Activated T-cell treated with anti-CD3 and anti-CD28 coated beads, Interleukin-2, amount 50 U/mL, for 1 hour (primary cell): ENCODE data around the gene KDM4B.

Experiments used
- DNase-seq: peaks from one replicate; pipeline ENCODE4 v3.0.0-alpha.2; 2020

The KDM4B gene

DNA sequence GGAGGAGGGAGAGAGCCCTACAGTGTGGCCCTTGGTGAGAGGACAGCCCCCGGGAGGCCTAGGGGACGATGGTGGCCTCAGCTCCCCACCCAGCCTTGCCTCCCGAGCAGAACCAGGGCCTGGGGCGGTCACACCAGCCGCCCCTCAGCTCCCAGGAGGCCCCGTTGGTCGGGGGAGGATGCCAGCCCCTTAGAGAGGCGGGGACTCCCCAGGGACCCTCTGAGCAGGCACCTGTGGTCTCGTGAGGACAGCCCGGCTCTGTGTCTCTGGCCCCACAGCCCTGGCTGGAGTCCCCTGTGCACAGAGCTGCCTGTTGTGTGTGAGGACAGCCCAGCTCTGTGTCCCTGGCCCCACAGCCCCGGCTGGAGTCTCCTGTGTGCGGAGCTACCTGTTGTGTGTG lies 158.8 kb downstream of the KDM4B start:
- peak; percentile 19 for DNase-seq

DNA sequence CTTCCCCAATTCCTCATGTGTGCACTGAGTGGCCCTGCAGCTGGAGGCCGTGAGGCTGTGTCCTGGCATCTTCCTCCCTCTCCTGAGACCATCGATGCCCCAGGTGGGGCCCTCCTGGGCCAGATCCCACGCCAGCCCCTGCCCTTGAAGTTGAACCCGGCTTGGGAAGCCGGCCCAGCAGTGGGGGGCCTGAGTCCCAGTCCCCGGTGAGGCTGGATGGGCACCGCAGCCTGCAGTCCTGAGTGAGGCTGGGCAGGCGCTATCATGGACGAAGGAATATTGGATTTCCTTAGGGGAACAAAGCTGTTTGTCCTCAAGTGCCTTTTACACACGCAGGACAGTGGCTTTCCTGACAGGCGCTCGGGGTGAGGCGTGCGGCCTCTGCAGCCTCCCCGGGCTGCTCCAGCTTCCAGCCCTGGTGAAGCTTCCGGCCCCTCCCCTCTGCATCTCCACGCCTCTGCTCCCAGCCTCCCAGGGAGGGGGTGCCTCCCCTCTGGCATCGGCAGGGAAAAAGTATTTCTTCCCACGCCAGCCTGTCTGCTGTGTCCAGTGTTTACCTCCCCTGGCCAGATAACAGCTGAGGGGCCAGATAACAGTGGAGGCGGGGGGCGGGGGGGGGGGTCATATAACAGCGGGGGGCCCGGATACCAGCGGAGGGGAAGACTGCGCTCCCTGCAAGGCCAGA lies 159.5 kb downstream of the KDM4B start:
- DNase-seq = no peak

GRCh38 chr19:5128936-5129389 lies 160.1 kb downstream of the KDM4B start:
- DNase-seq = no peak

GRCh38 chr19:5129691-5130090 lies 160.8 kb downstream of the KDM4B start:
- no peak for DNase-seq

GRCh38 chr19:5130371-5131030 lies 161.6 kb downstream of the KDM4B start:
- peak; percentile 83 for DNase-seq

GRCh38 chr19:5131031-5131505 lies 162.2 kb downstream of the KDM4B start:
- DNase-seq = peak; percentile 52

- DNase-seq = peak; percentile 55
Observed at GRCh38 chr19:5131506-5132205, 162.7 kb downstream of the KDM4B start.

- DNase-seq = no peak
Observed at GRCh38 chr19:5132206-5132560, 163.3 kb downstream of the KDM4B start.

DNA sequence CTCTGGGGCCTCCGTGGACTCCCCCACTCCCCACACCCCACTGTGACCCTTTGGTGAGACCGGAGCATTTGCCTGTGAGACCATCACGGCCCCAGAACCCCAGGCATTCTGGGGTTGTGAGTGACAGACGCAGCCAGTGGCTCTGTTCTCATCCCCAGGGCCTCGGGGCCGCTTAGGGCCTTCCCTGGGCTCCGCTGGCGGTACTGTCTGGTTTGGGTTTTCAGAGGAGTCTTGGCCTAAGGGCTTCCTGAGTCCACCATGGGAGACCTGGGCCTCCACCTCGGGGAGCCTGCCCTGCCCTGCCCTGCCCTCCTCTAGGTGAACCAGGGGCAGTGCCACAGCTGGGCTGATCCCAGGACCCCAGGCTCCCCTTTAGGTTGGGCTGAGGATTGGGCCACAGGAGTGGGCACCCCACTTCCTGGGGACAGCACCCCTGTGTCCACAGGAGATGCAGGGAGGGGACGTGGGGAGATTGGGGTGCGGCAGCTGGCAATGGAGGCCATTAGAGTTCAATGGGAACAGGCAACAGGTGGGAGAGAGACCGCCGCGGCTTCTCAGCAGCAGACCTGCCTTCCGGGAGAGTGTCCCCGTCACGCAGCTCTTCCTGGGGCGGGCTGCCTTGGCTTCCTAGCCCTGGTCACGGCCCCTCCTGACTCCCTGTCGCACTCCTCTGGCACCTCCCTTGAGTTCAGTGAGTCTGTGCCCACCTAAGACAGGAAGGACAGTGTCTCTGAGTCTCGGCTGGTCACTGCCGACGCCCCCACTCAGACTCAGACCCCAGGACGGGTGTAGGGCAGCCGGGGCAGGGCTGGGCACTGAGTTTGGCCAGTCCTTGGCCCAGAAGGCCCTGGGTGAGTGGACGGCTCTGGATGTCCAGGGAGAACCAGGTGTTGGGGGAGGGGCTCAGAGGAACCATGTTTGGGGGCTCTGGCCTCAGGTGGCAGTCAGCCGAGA lies 164.1 kb downstream of the KDM4B start:
- peak; percentile 34 for DNase-seq

DNA sequence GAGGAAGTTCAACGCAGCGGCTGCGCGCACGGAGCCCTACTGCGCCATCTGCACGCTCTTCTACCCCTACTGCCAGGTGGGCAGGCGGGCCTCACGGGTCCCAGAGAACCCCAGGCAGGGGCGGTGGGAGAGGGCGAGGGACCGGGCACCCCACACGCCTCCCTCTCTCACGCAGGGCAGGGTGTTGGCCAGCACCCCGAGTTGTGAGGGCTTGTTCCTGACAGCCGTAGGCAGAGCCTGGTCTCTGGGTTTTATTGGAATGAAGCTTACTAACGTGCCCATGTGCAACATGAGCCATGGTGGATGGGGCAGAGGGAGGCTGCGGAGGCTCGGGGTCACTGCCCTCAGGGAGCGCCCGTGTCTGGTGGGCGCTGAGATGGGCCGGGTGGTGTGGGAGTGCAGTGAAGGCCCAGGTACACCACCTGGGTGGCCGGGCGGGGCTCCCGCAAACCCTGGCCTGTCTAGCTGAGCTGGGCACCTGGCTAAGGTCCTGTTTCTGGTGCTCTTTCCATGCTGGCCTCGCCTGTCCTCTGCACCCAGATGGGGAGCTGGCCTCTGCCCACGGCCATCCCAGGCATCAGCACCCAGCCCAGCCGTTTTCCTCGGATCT lies 165.2 kb downstream of the KDM4B start:
- no peak for DNase-seq

GRCh38 chr19:5134691-5135090 lies 165.8 kb downstream of the KDM4B start:
- DNase-seq = no peak

- DNase-seq = no peak
Observed at GRCh38 chr19:5136073-5136855, 167.4 kb downstream of the KDM4B start.

DNA sequence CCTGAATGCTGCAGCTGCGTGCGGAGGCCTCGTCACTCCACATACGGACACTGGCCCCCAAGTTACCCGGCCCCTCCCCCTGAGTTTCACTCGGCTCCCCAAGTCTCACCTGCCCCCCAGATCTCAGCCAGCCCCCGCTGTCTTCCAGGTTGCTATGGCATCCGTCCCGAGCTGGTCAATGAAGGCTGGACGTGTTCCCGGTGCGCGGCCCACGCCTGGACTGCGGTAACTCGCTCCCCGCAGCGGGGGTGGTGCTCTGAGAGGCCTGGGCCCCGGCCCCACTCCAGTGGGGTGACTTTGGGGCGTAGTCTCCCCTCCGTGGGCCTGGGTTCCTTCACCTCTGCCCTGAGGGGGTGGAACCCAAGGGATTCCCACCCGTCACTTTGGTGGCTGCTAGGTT lies 168.2 kb downstream of the KDM4B start:
- no peak for DNase-seq

DNA sequence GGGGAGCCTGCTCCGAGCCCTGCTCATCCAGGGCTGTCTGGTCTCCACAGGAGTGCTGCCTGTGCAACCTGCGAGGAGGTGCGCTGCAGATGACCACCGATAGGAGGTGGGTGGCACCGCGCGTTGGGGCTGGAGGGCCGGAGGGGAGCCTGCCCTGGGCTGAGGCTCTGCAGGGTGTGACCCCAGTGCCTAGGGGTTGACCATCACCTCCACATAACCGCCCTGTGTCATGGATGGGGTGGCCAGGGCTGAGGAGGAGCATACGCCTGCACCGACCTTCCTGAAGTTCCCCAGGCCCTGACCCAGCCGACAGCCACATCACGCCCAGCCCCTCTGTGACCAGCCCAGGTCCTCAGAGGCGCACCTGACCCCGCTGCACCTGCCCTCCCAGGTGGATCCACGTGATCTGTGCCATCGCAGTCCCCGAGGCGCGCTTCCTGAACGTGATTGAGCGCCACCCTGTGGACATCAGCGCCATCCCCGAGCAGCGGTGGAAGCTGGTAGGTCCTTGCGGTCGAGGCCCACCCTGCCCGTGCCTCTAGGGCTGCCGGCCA lies 168.7 kb downstream of the KDM4B start:
- DNase-seq = peak; percentile 39

DNA sequence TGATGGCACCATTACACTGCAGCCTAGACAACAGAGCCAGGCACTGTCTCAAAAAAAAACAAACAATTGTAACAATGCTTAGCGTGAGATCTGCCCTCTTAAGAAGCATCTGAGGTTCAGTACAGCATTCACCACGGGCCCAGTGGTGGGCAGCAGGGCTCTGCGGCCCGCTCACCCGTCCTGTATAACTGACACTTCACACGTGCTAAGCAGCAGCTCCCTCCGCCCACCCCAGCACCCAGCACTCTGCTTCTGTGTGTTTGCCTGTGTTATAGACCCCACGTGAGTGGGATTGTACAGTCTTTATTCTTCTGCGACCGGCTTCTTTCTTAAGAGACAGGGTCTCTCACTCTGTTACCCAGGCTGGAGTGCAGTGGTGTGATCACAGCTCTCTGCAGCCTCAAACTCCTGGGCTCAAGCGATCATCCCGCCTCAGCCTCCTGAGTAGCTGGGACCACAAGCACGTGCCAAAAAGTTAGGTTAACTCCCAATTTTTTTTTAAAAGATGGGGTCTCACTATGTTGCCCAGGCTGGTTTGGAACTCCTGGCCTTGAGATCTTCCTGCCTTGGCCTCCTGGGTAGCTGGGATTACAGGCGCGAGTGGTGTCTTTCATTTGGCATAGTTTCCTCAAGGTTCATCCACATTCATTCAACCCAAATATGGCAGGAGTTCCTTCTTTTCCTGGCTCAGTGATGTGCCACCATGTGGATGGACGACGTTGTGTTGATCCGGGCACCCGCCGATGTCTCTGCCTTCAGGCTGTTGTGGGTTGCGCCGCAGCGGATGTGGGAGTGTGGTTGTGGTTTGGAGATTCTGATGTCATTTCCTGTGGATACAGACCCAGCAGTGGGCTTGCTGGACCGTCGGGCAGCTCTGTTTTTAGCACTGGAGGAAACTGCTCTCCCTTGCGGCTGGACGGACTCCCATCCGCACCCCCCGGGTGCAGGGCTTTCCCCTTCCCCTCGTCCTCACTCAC lies 170.0 kb downstream of the KDM4B start:
- DNase-seq = peak; percentile 70

GRCh38 chr19:5139583-5140325 lies 170.8 kb downstream of the KDM4B start:
- no peak for DNase-seq

DNA sequence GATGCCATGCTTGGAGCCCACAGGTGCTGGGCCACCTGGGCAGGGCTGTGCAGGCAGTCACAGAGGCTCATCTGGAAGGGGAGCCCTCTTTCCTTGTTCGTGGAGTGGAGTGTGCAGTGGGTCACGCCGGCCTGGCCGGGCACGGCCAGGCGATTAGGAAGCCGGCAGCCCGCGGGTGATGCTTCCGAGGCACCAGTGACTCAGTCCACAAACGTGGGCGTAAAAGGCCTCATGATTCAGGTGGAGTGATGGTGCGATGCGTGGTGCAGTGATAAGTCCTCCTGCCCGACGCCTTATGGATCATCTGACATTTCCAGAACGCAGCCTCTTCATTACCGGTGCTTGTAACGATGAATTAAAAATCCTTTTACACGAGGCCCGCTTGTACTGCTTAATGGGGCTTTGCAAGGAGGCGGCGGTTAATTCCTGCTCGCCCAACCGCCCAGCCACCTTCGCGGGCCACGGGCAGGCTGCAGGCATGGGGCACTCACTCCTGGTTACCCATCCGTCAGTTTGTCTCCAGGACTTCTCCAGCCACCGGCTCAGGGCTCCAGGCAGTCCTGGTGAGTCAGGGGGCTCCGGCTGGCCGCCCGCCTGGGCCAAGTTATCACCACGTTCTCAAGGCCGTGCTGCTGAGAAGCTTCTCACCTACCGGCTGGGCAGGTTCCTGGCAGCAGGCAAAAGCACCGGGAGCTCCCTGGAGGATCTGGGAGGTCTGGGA lies 172.4 kb downstream of the KDM4B start:
- DNase-seq = peak; percentile 15
